Upper lobe of right lung (tissue), 1 donor: ENCODE results near the gene EMILIN3. TPM values are rescaled to one million over a fixed set of nuclear protein-coding genes. Genes with fewer than 3 reads are reported as not detected.

ENCODE experiments used
- ATAC-seq: fragments of 200-7000 bp; cut with Tn5 transposase; one replicate; pipeline ENCODE4 v1.9.1; 2020; ENCODE audit warnings: mild to moderate bottlenecking, moderate library complexity
- DNase-seq: peaks from one replicate; pipeline ENCODE4 v3.0.0-alpha.2; 2020
- H3K27ac ChIP-seq: fragments of 200-600 bp; one replicate; pipeline ENCODE4 v1.8.0; 2022
- H3K27me3 ChIP-seq: fragments of 200-600 bp; one replicate; pipeline ENCODE4 v1.8.0; 2022; ENCODE audit warnings: mild to moderate bottlenecking
- H3K36me3 ChIP-seq: fragments of 200-600 bp; one replicate; pipeline ENCODE4 v1.8.0; 2022
- H3K4me1 ChIP-seq: fragments of 200-600 bp; one replicate; pipeline ENCODE4 v1.8.0; 2022
- H3K4me3 ChIP-seq: fragments of 200-600 bp; one replicate; pipeline ENCODE4 v1.8.0; 2022; ENCODE audit warnings: mild to moderate bottlenecking
- H3K9me3 ChIP-seq: fragments of 200-600 bp; one replicate; pipeline ENCODE4 v1.8.0; 2022
- CTCF ChIP-seq: fragments of 200-600 bp; IDR thresholded peaks from one replicate; pipeline ENCODE4 v1.8.0; 2022; ENCODE audit warnings: antibody characterized with exemption
- intact Hi-C: fragments of 100-400 bp; cut with DNase I; formaldehyde crosslinking; loops from one replicate; pipeline ENCODE4 v1.11.0; 2022
- total RNA-seq: library from RNA; stranded (reverse); fragmentation: NEBNext Ultra II Directional; extraction: Animal tissue kit (Norgen Biotek cat#: 25700); gene quantifications from one replicate; pipeline ENCODE4 v1.2.1, GENCODE V29; 2021
- donor health status: DM: no; HTN: yes; CAD: no; lungs with severe emphysema.

EMILIN3 gene
- total RNA-seq, 1 donor from 2014 or later, result not detected

- Histone ChIP-seq H3K36me3 (no peaks in the 10 kb centered on the region), H3K27ac (no peak overlapping the region), H3K9me3 (no peaks in the 10 kb centered on the region), H3K4me3 (no peak overlapping the region), H3K27me3 (no peaks in the 10 kb centered on the region), H3K4me1 (no peaks in the 10 kb centered on the region)
- ATAC-seq (no peak), DNase-seq (no peak)
- no peak for TF ChIP-seq CTCF
- intact Hi-C loops, result no loop called here
Measured at GRCh38 chr20:41348430-41349172, 18.0 kb downstream of the EMILIN3 start.

DNA sequence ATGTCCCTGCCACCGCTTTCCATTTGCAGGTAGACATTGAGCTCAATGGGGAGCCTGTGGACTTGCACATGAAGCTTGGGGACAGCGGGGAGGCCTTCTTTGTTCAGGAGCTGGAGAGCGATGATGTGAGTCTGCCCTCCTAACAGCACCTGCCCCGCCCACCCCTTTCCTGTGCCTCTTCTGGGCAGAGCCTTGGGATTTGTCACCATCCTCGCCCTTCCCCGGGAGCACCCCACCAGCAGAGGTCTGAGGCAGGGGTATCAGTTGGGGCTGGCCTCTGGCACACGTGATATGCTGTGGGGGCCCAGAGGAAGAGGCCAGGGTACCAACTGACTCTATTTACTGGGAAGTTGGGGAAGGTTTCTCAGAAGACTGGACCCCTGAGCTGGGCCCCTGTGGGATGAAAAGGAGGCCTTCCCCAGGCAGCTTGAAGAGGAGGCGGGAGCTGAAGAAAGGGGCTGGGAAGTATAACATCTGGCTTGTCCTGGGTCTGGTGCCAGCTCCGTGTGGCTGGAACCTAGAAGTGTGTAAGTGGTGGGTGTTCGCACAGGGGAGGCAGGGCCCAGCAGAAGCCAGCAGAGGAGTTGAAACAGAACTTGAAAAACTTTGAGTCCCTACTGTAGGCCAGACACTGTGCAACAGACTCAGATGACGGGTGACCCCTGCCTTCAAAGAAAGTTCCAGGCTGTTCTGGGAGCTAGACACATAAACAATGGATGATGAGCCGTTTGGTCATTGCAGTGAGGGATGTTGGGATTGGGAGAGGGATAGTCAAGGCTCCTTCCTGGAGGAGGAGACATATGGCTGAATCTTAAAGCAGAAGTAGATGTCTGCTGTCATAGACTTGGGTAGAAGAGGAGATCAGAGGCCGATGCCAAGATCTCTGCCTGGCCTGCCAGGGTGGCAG lies 18.8 kb downstream of the EMILIN3 start:
- no peak for DNase-seq
- H3K9me3 ChIP-seq, result no peaks in the 10 kb centered on the region
- TF ChIP-seq CTCF, result no peak
- H3K4me1 ChIP-seq, result no peaks in the 10 kb centered on the region
- no peaks in the 10 kb centered on the region for H3K36me3 ChIP-seq
- H3K4me3 ChIP-seq, result no peak overlapping the region
- H3K27me3 ChIP-seq, result no peaks in the 10 kb centered on the region
- no peak for ATAC-seq
- H3K27ac ChIP-seq, result no peak overlapping the region
- intact Hi-C loops, result no loop called here

DNA sequence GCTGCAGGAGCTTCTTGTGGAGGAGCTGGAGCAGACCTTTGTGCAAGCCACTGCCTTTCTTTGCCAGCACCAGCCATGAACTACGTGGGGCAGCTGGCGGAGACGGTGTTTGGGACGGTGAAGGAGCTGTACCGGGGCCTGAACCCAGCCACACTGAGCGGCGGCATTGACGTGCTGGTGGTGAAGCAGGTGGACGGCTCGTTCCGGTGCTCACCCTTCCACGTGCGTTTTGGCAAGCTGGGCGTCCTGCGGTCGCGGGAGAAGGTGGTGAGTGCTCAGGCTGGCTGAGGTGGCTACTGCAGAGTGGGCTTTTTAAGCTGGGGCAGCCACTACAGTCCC lies 20.9 kb downstream of the EMILIN3 start:
- H3K4me3 ChIP-seq, result no peak overlapping the region
- no peak for DNase-seq
- ATAC-seq, result no peak
- intact Hi-C loops, result no loop called here
- H3K4me1 ChIP-seq, result no peaks in the 10 kb centered on the region
- TF ChIP-seq CTCF, result no peak
- no peaks in the 10 kb centered on the region for H3K9me3 ChIP-seq
- H3K36me3 ChIP-seq, result no peaks in the 10 kb centered on the region
- H3K27me3 ChIP-seq, result no peaks in the 10 kb centered on the region
- no peak overlapping the region for H3K27ac ChIP-seq

- H3K9me3 ChIP-seq, result no peaks in the 10 kb centered on the region
- no peaks in the 10 kb centered on the region for H3K27me3 ChIP-seq
- no peak for DNase-seq
- peaks cover 2% of the 10 kb centered on the region for H3K4me1 ChIP-seq
- no peak overlapping the region for H3K4me3 ChIP-seq
- H3K36me3 ChIP-seq, result no peaks in the 10 kb centered on the region
- no peak overlapping the region for H3K27ac ChIP-seq
- ATAC-seq, result no peak
- intact Hi-C loops, result no loop called here
- TF ChIP-seq CTCF, result no peak
Measured at GRCh38 chr20:41344938-41345728, 21.5 kb downstream of the EMILIN3 start.

GRCh38 chr20:41344477-41344876 lies 22.1 kb downstream of the EMILIN3 start:
- no peaks in the 10 kb centered on the region for H3K27me3 ChIP-seq
- no peak overlapping the region for H3K4me3 ChIP-seq
- no peak overlapping the region for H3K27ac ChIP-seq
- no peak for DNase-seq
- peaks cover 9% of the 10 kb centered on the region for H3K4me1 ChIP-seq
- TF ChIP-seq CTCF, result no peak
- no peak for ATAC-seq
- H3K36me3 ChIP-seq, result no peaks in the 10 kb centered on the region
- H3K9me3 ChIP-seq, result no peaks in the 10 kb centered on the region
- intact Hi-C loops, result no loop called here
